OCI-LY7 (cell line): ENCODE data around the gene VSIG2. TPM values are rescaled to one million over a fixed set of nuclear protein-coding genes. Genes with fewer than 3 reads are reported as not detected.

ENCODE experiments used
- BruUV-seq: library from RNA; stranded (reverse); fragments of 400-500 nt; replicated peaks from 2 replicates; lab custom pipeline; 2021; lab: Mats Ljungman, UMichigan
- CTCF ChIA-PET: fragments of 300-600 bp; sonication (Branson Sonifier 250); formaldehyde crosslinking; loops from one replicate; lab custom pipeline; 2022; ENCODE audit warnings: antibody characterized with exemption; ENCODE audit not compliant: unreplicated experiment; lab: Charles Lee
- POLR2A ChIA-PET: fragments of 300-600 bp; sonication (Branson Sonifier 250); formaldehyde crosslinking; loops from one replicate; lab custom pipeline; 2022; ENCODE audit warnings: antibody characterized with exemption; lab: Charles Lee
- DNase-seq: peaks from one replicate; pipeline ENCODE4 v3.0.0-alpha.2; 2015; ENCODE audit warnings: low spot score
- H2AFZ ChIP-seq: fragments of 200-600 bp; sonication (generic), shearing (Covaris generic); 2 replicates; pipeline ENCODE4 v1.6.1; 2014; ENCODE audit warnings: mild to moderate bottlenecking, antibody characterized with exemption, low read length, moderate library complexity
- H3K27ac ChIP-seq: fragments of 200-600 bp; sonication (generic); 2 replicates; pipeline ENCODE4 v1.5.1; 2014; ENCODE audit warnings: mixed run types, low read depth, mild to moderate bottlenecking, moderate library complexity, low read length, inconsistent platforms; ENCODE audit not compliant: poor library complexity, severe bottlenecking
- H3K36me3 ChIP-seq: fragments of 200-600 bp; sonication (generic); 2 replicates; pipeline ENCODE4 v1.6.1; 2014; ENCODE audit warnings: mild to moderate bottlenecking, antibody characterized with exemption, low read length, moderate library complexity, mixed read lengths; ENCODE audit not compliant: insufficient read depth
- H3K4me1 ChIP-seq: fragments of 200-600 bp; sonication (generic); 2 replicates; pipeline ENCODE4 v1.5.1; 2014; ENCODE audit warnings: mild to moderate bottlenecking, low read length; ENCODE audit not compliant: insufficient read depth, poor library complexity, severe bottlenecking
- H3K4me2 ChIP-seq: fragments of 200-600 bp; sonication (generic); 2 replicates; pipeline ENCODE4 v1.6.1; 2014; ENCODE audit warnings: mild to moderate bottlenecking, low read length
- H3K4me3 ChIP-seq: fragments of 200-600 bp; sonication (generic); 2 replicates; pipeline ENCODE4 v1.5.1; 2014; ENCODE audit warnings: mild to moderate bottlenecking, low read depth, low read length; ENCODE audit not compliant: poor library complexity, severe bottlenecking
- H3K79me2 ChIP-seq: fragments of 200-600 bp; sonication (generic); 2 replicates; pipeline ENCODE4 v1.6.1; 2016; ENCODE audit warnings: low read depth, mild to moderate bottlenecking, low read length, moderate library complexity, mixed read lengths; ENCODE audit not compliant: insufficient read depth
- H3K9me2 ChIP-seq: fragments of 200-600 bp; sonication (generic); 2 replicates; pipeline ENCODE4 v1.6.1; 2016; ENCODE audit warnings: mild to moderate bottlenecking, low read length, mixed read lengths; ENCODE audit not compliant: insufficient read depth
- H3K9me3 ChIP-seq: fragments of 200-600 bp; sonication (generic); 2 replicates; pipeline ENCODE4 v1.6.1; 2014; ENCODE audit warnings: mild to moderate bottlenecking, mixed run types, low read length, mixed read lengths
- H4K20me1 ChIP-seq: fragments of 200-600 bp; sonication (generic); 2 replicates; pipeline ENCODE4 v1.6.1; 2014; ENCODE audit warnings: mild to moderate bottlenecking, antibody characterized with exemption, low read length, moderate library complexity, mixed read lengths; ENCODE audit not compliant: insufficient read depth
- EZH2phosphoT487 ChIP-seq: fragments of 200-600 bp; sonication (generic); IDR thresholded peaks from 2 replicates; pipeline ENCODE4 v1.6.1; 2018; ENCODE audit warnings: low read depth, borderline replicate concordance, mild to moderate bottlenecking, mixed run types, antibody characterized with exemption, low read length, moderate library complexity, mixed read lengths
- intact Hi-C: fragments of 100-400 bp; cut with micrococcal nuclease; formaldehyde crosslinking; loops from one replicate; pipeline ENCODE4 v1.10.0; 2022; ENCODE audit not compliant: unreplicated experiment
- total RNA-seq, 2 experiments: library from RNA; depleted of rRNA in 1 of 2; stranded (reverse); fragments of >200 nt in 1 of 2; shearing (Covaris generic) in 1 of 2; gene quantifications; 2 replicates each; pipeline ENCODE4 v1.2.3, GENCODE V29; 2014 to 2022
- TF ChIP-seq, protein P1 (sequence below): fragments of 200-600 bp; sonication (generic); conservative IDR thresholded peaks from 2 replicates; pipeline ENCODE4 v1.5.1; 2014; ENCODE audit warnings: mild to moderate bottlenecking, antibody characterized with exemption, low read length, moderate library complexity, mixed read lengths

VSIG2 gene
- total RNA-seq, 2 experiments from 2014 or later = not detected

- Histone ChIP-seq H3K27ac (no peak overlapping the region), H3K9me2 (no peaks in the 10 kb centered on the region), H3K9me3 (no peaks in the 10 kb centered on the region), H3K4me2 (no peak overlapping the region), H2AFZ (no peak overlapping the region), H4K20me1 (no peaks in the 10 kb centered on the region), H3K79me2 (no peaks in the 10 kb centered on the region), H3K4me1 (no peaks in the 10 kb centered on the region), H3K36me3 (no peaks in the 10 kb centered on the region), H3K4me3 (no peak overlapping the region)
- POLR2A ChIA-PET = interaction anchor here (0.5 kb wide), 1 partner anchor 60 kb away, joined by 3 read pairs; no protein-coding TSS in a partner anchor
- no TSS peak for BruUV-seq
- CTCF ChIA-PET = no interaction called here
- TF ChIP-seq EZH2phosphoT487 = no peak
- TF ChIP-seq, protein P1, sequence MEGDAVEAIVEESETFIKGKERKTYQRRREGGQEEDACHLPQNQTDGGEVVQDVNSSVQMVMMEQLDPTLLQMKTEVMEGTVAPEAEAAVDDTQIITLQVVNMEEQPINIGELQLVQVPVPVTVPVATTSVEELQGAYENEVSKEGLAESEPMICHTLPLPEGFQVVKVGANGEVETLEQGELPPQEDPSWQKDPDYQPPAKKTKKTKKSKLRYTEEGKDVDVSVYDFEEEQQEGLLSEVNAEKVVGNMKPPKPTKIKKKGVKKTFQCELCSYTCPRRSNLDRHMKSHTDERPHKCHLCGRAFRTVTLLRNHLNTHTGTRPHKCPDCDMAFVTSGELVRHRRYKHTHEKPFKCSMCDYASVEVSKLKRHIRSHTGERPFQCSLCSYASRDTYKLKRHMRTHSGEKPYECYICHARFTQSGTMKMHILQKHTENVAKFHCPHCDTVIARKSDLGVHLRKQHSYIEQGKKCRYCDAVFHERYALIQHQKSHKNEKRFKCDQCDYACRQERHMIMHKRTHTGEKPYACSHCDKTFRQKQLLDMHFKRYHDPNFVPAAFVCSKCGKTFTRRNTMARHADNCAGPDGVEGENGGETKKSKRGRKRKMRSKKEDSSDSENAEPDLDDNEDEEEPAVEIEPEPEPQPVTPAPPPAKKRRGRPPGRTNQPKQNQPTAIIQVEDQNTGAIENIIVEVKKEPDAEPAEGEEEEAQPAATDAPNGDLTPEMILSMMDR = no peak
- DNase-seq = no peak
- intact Hi-C loops = no loop called here
These were observed 44.2 kb downstream of the VSIG2 start for GRCh38 chr11:124707829-124708228.

DNA sequence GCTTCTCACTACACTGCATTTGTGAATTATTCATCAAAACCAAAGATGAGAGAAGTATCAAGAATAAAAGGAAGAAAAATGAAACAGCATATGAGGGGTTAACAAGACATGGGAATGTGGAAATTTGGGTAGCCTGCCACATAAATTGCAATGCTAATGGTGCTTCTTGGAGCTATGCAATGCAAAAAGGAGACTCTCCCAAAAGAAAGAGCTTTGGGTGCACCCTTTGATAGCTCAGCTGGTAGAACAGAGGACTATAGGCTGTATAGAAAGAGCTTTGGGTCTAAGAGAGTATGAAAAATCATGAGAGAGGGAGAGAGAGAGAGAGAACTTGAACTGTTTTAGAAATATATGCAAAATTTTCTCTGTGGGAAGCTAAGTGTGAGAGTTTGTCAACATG lies 52.0 kb downstream of the VSIG2 start:
- BruUV-seq = no TSS peak
- TF ChIP-seq, protein P1 = no peak
- TF ChIP-seq EZH2phosphoT487 = no peak
- no peak overlapping the region for H3K27ac ChIP-seq
- DNase-seq = no peak
- no peaks in the 10 kb centered on the region for H3K79me2 ChIP-seq
- H3K9me3 ChIP-seq = no peaks in the 10 kb centered on the region
- no peaks in the 10 kb centered on the region for H4K20me1 ChIP-seq
- no peak overlapping the region for H3K4me3 ChIP-seq
- no peaks in the 10 kb centered on the region for H3K4me1 ChIP-seq
- H3K9me2 ChIP-seq = no peaks in the 10 kb centered on the region
- no peak overlapping the region for H3K4me2 ChIP-seq
- POLR2A ChIA-PET = interaction anchor here (0.7 to 0.9 kb wide), 2 partner anchors 24 to 254 kb away, joined by 3 read pairs; no protein-coding TSS in a partner anchor
- H3K36me3 ChIP-seq = no peaks in the 10 kb centered on the region
- intact Hi-C loops = no loop called here
- CTCF ChIA-PET = no interaction called here
- H2AFZ ChIP-seq = no peak overlapping the region

- Histone ChIP-seq H3K27ac (no peak overlapping the region), H3K36me3 (no peaks in the 10 kb centered on the region), H4K20me1 (no peaks in the 10 kb centered on the region), H3K4me1 (no peaks in the 10 kb centered on the region), H3K4me2 (no peak overlapping the region), H3K9me3 (no peaks in the 10 kb centered on the region), H3K79me2 (no peaks in the 10 kb centered on the region), H2AFZ (no peak overlapping the region), H3K9me2 (no peaks in the 10 kb centered on the region), H3K4me3 (no peak overlapping the region)
- no TSS peak for BruUV-seq
- ChIA-PET CTCF (no interaction called here), POLR2A (no interaction called here)
- intact Hi-C loops = no loop called here
- DNase-seq = no peak
- TF ChIP-seq, protein P1 = no peak
- TF ChIP-seq EZH2phosphoT487 = no peak
These were observed 52.5 kb downstream of the VSIG2 start for GRCh38 chr11:124699547-124699946.
